NCI-H2107 treated with DMSO at 0.1 percent for 48 hours (cell line): ENCODE results near the gene RUNX3.

Source experiments
- DNase-seq: peaks from one replicate; lab custom pipeline; 2025; ENCODE audit not compliant: unreplicated experiment; lab: John Stamatoyannopoulos, UW

The RUNX3 gene

GRCh38 chr1:24963943-24964693 is 34.0 kb upstream of the RUNX3 start:
- no peak for DNase-seq

GRCh38 chr1:24963099-24963872 is 33.2 kb upstream of the RUNX3 start:
- no peak for DNase-seq

GRCh38 chr1:24961961-24962861 is 32.1 kb upstream of the RUNX3 start:
- no peak for DNase-seq

DNA sequence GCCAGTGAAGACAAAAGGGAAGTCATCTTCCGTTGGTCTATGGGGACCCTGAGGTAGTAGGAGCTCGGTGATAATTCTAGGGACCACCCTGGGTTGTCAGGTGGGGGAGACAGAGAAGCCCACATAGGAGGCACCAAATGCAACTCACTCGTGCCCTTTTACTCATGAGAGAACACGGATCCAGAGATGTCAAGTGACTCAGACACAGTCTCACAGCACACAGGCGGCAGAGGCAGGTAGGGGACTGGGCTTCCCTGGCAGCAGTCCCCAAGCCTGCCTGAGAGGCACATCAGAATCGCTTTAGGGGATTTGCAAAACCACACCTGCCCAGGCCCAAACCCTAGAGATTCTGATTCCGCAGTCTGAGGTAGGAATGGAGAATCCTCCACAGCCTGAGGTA is 31.3 kb upstream of the RUNX3 start:
- DNase-seq, result no peak

DNA sequence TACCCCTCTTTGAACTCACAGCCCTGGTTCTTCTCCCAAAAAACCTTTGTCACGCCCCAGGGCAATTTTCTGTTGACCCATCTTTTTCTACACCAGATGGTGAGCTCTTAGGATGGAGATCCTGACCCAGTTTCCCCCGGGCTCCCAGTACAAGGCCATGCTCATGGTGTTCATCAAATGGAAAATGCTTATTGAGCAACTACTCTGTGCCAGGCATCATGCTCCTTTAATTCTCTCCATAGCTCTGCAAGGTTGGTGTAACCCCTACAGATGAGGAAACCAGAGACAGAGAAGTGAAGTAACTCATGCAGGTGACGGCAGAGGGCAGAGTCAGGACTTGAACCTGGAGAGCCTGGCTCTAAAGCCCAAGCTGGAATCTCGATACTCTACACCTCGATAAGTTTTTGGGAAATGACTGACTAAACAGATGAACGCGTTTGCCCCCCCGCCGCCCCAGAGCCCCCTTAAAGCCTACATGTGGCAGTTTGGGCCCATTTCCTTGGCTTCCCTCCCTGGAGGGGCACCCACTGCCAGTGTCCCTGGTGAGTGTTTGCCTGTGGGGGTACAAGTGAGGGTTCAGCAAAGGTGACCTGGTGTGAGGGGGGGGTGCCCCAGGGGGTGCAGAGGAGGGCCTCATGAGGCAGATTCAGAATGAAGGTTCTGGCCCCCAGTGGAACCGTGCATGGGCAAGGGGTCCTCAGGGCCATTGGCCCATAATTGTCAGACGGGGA is 30.2 kb upstream of the RUNX3 start:
- no peak for DNase-seq

DNA sequence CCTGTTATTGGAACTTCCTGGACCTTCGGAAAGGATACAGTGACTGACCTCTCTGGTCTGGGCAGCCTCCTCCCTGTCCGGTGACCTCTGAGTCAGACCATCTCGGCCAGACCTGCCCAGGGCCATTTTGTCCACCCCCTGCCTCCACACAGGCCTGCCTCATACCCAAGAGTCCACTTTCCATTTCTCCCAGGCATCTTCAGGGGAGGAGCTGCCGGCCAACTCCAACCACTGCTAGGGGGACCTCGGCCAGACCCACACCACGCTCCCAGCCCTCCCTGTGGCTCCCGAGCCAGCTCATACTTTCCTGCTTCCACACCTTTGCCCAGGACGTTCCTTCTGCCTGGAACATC is 29.5 kb upstream of the RUNX3 start:
- DNase-seq, result no peak

GRCh38 chr1:24958766-24959622 is 28.9 kb upstream of the RUNX3 start:
- DNase-seq, result no peak

DNA sequence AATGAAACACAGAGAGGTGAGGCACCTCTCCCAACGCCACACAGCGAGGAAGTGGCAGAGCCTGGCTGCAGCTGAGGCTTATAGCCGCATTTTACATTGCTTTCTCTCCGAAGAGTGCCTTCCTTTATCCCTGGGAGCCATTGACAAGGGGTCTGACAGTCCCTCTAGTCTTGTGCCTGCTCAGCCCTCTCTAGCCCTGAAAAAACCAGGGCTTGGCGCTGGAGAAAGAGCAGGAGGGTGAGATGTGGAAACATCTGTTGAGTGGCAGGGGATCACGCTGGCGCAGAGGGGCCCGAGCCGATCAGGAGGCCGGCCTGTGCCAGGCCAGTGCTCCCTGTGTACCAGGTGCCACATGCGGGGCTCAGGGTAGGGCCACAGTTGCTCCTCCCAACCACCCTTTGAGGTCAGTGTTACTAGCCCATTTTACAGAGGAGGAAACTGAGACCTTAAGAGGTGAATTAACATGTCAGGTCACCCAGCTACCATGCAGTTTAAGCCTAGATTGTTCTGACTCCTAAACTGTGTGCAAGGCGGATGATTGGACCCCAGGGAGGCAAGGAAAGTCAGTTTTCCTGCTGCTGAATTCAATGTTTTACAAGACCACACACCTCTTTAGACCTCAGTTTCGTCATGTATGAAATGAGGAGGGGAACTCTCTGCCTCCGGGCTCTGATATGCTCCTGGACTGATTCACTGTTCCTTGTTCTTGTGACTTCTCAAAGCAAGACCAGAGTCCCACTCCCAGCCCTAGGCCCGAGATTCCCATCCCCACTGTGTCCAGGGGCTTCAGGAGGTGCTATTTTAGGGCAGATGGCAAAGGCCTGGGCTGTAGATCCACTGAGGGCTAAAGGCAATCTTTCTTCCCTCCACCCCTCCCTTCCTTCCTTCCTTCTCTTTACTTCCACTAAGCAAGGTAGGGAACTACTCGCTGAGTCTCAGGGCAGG is 28.0 kb upstream of the RUNX3 start:
- DNase-seq, result no peak

DNA sequence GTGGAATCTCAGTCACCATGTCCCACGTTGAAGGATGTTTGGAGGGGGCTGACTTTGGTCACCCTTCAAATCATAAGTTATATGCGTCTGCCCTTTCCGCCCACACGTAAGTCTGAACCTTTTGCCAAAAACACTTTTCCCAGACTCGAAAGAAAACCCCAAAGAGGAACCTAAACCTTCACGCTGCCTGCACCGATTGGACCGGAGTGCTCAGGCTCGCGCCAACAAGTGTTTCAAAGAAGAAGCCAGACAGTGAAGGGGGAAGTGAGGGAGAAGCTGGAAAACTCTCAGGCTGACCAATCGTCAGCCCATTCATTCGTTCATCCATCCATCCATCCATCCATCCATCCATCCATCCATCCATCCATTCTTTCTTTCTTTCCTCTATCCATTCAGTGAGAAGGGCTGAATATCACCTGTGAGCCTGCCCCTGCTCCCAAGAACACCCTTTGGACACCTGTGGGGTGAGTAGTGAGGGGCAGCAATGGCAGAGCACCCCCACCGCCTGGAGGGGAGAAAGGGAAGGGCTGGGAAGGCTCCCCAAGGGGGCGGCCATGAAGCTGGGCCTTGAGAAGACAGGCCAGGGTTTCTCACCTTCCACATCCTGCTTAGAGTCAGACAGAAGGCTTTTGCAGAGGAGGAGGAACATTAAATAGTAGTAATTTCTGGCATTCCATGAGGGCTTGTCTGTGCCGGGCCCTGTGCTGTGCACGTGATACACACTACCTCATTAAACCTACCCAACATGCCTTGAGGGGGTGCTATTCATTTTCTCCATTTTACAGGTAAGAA is 27.1 kb upstream of the RUNX3 start:
- no peak for DNase-seq

DNA sequence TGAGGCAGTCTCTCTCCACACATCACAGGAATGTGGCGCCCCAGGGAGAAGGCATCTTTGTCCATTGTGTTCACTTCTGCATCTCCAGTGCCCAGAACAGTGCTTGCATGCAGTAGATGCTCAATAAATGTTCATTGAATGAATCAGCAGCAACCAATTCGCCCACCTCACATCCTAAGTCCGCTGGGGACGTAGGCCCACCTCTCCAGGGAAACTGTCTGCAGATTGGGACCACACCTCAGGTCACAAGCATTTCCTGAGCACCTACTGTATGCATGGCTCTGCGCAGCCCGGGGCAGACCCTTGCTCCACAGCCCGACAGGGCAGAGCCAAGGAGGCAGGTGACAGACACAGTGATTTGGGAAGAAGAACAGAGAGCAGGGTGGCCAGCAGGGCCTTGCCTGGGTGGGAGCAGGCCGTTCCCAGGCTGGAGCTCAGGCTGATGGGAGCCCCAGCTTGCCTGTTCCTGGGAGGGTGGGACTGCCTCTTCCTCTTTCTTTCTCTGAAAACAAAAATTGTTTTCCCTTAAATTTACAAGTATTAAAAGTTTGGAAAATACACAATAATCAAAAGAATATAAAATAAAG is 25.8 kb upstream of the RUNX3 start:
- no peak for DNase-seq

- no peak for DNase-seq
These were observed 25.1 kb upstream of the RUNX3 start for GRCh38 chr1:24955161-24955560.

DNA sequence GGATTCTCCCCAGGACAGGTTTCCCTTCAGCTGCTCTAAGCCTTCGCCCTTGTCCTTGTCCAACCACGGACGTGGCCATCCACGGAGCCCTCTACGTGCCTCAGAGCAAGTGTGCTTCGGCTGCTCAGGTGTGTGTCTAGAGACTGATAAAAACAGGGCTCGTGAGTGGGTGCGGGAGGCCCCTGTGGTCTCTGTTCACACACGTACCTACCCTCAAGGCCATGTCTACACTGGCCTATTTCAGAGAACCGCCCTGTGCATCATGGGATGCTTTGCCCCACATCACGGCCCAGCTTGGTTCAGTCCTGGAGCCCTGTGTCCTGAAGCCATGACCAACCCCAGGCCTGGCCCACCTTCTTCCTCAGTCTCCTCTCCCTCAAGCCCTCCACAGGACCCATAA is 24.6 kb upstream of the RUNX3 start:
- no peak for DNase-seq

DNA sequence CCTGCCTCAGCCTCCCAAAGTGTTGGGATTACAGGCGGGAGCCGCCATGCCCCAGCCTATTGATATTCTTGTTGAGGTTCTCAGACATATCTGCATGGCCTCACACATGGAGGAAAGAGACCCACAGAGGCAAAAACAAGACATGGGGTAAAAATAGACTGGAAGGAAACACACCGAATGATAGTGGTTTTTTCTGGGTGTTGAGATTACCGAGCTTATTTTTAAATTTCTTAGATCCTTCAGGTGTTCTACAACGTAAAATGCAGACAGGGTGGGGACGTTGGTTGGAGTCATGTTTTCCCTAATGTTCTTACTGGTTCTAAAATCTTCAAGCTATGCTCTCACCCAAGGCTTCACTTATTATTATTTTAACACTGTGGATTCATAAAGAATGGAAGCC is 23.9 kb upstream of the RUNX3 start:
- DNase-seq, result no peak

GRCh38 chr1:24952413-24952841 is 22.4 kb upstream of the RUNX3 start:
- DNase-seq, result no peak

DNA sequence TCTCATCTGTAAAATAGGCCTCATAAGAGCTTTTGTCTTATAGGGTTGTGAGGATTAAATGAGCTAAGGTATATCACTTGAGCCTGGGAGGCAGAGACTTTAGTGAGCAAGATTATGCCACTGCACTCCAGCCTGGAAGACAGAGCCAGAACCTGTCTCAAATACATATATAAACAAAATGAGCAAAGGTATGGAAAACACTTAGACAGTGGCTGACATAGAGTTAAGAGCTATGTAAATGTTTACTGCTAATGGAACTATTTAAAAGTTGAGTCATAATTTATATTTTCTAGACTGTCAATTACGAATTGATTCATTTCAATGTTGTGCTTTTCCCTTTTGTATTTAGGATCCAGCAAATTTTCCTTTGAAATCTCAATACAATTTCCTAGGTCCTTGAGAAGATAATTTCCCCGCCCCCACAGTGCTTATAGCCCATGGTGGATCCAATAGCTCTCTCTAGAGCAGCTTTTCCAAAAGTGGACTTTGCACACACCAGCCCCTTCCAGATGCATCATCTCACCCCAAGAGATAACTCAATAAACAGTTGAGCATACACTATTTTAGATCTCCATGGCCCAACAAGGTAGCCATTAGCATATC is 21.8 kb upstream of the RUNX3 start:
- DNase-seq, result no peak

- no peak for DNase-seq
These were observed 21.3 kb upstream of the RUNX3 start for GRCh38 chr1:24951337-24951736.

DNA sequence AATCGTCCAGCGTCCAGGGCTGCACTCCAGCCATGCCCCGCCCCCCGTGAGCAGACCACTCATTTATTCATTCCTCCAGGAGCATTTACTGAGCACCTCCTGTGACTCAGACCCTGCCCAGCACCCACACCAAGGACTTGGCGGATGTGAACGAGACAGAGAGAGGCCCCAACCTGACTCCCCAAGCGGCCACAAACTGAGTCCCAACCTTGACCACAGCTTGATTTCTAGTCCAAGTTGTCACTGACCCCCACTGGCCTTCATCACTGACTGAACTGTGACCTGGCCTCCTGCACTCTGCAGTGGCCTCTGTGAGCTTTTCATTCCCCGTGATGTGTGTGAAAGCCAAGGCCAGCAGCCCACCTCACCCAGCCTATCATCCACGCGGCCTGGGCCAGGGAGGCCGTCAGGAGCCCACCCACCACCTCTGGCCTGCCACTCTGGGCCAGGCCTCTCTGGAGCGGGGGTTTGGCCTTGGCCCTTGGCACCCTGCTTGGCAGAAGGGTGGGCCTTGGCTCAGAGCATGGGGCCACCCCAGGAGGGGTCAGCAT is 19.3 kb upstream of the RUNX3 start:
- DNase-seq, result no peak
